H1 (cell line): ENCODE data around the gene LRP1.

Source experiments
- BRCA1 ChIP-seq: IDR thresholded peaks from 2 replicates; pipeline ENCODE4 v1.6.1; 2012; ENCODE audit warnings: low read depth, low read length, improper control_type of control experiment
- CTCF ChIP-seq, 3 experiments: IDR thresholded peaks; 1 replicate in 2 of 3; 2 replicates in 1 of 3; pipeline versions ENCODE4 v1.5.1 to v1.6.1; 2011; ENCODE audit warnings: low read length in 3 of 3, mild to moderate bottlenecking in 3 of 3, inconsistent platforms in 2 of 3, low read depth in 1 of 3, moderate library complexity in 1 of 3; ENCODE audit not compliant: insufficient read depth in 1 of 3; ENCODE audit errors: control extremely low read depth in 1 of 3
- EP300 ChIP-seq, 2 experiments: IDR thresholded peaks; 1 replicate in 1 of 2; 2 replicates in 1 of 2; pipeline ENCODE4 v1.6.1; 2011 to 2012; ENCODE audit warnings: low read depth in 2 of 2, low read length in 2 of 2, mild to moderate bottlenecking in 2 of 2, borderline replicate concordance in 1 of 2, inconsistent platforms in 1 of 2, moderate library complexity in 1 of 2
- EZH2 ChIP-seq: fragments of 200-600 bp; sonication (generic); IDR thresholded peaks from 2 replicates; pipeline ENCODE4 v1.7.1; 2012; ENCODE audit warnings: low read depth, mild to moderate bottlenecking, moderate library complexity, low read length, inconsistent platforms; ENCODE audit not compliant: severe bottlenecking
- HDAC2 ChIP-seq, 2 experiments: fragments of 300-600 bp in 1 of 2; sonication (generic) in 1 of 2; IDR thresholded peaks; 2 replicates each; pipeline ENCODE4 v1.6.1; 2011 to 2012; ENCODE audit warnings: low read depth in 2 of 2, low read length in 2 of 2, mild to moderate bottlenecking in 2 of 2, moderate library complexity in 2 of 2, borderline replicate concordance in 1 of 2, inconsistent platforms in 1 of 2
- MAX ChIP-seq: IDR thresholded peaks from 2 replicates; pipeline ENCODE4 v1.6.1; 2012; ENCODE audit warnings: inconsistent platforms
- POLR2A ChIP-seq, 2 experiments: IDR thresholded peaks; 1 replicate in 1 of 2; 2 replicates in 1 of 2; pipeline ENCODE4 v1.6.1; 2011; ENCODE audit warnings: low read depth in 2 of 2, low read length in 2 of 2, mild to moderate bottlenecking in 2 of 2; ENCODE audit errors: control extremely low read depth in 1 of 2
- POLR2AphosphoS5 ChIP-seq: IDR thresholded peaks from 2 replicates; pipeline ENCODE4 v1.6.1; 2011; ENCODE audit warnings: low read depth, low read length
- SIN3A ChIP-seq, 2 experiments: IDR thresholded peaks in 1 of 2; conservative IDR thresholded peaks in 1 of 2; 2 replicates each; pipeline ENCODE4 v1.6.1; 2011 to 2012; ENCODE audit warnings: low read length in 2 of 2, improper control_type of control experiment in 1 of 2, low read depth in 1 of 2, mild to moderate bottlenecking in 1 of 2
- SP2 ChIP-seq: IDR thresholded peaks from 2 replicates; pipeline ENCODE4 v1.6.1; 2012; ENCODE audit warnings: mild to moderate bottlenecking, low read length, inconsistent platforms
- SRF ChIP-seq: IDR thresholded peaks from 2 replicates; pipeline ENCODE4 v1.6.1; 2011; ENCODE audit warnings: mild to moderate bottlenecking, low read depth, low read length, moderate library complexity
- TEAD4 ChIP-seq: IDR thresholded peaks from 2 replicates; pipeline ENCODE4 v1.6.1; 2012; ENCODE audit warnings: low read depth, low read length, inconsistent platforms, mixed read lengths
- YY1 ChIP-seq: IDR thresholded peaks from 2 replicates; pipeline ENCODE4 v1.6.1; 2011; ENCODE audit warnings: low read depth, mild to moderate bottlenecking, low read length

GRCh38 chr12:57119294-57120085 is 8.8 kb upstream of the LRP1 start:
- TF ChIP-seq POLR2A (IDR thresholded peaks at IDR 0.05; ENCODE audit: control extremely low read depth in 1 of 2, low read depth in 2 of 2, low read length in 2 of 2) (no peak), CTCF (IDR thresholded peaks at IDR 0.05; ENCODE audit: control extremely low read depth in 1 of 3, insufficient read depth in 1 of 3, low read depth in 1 of 3, low read length in 3 of 3) (no peak), SIN3A (conservative IDR thresholded peaks at IDR 0.05 in 1 of 2, IDR thresholded peaks at IDR 0.05 in 1 of 2; ENCODE audit: low read depth in 1 of 2, low read length in 2 of 2) (no peak), YY1 (no peak), EP300 (IDR thresholded peaks at IDR 0.05; ENCODE audit: borderline replicate concordance in 1 of 2, low read depth in 2 of 2, low read length in 2 of 2) (no peak), POLR2AphosphoS5 (no peak), EZH2 (no peak), TEAD4 (no peak), BRCA1 (no peak), SRF (no peak), HDAC2 (IDR thresholded peaks at IDR 0.05; ENCODE audit: borderline replicate concordance in 1 of 2, low read depth in 2 of 2, low read length in 2 of 2) (no peak), MAX (no peak), SP2 (no peak)
